Measurements from ENCODE around the gene GABRB3.

GABRB3 gene

GRCh38 chr15:26580943-26581342, 191.9 kb downstream of the GABRB3 start:
- no peak overlapping the region for H3K27ac ChIP-seq

GRCh38 chr15:26572602-26573350, 200.1 kb downstream of the GABRB3 start:
- Histone ChIP-seq H3K27ac (no peak overlapping the region), H3K4me3 (no peak overlapping the region)

More at GRCh38 chr15:26580943-26581342, 191.9 kb downstream of the GABRB3 start:
- no peak overlapping the region for H3K4me3 ChIP-seq

GRCh38 chr15:26571346-26571745, 201.5 kb downstream of the GABRB3 start:
- H3K4me3 ChIP-seq = no peak overlapping the region
- no peak overlapping the region for H3K27ac ChIP-seq

GRCh38 chr15:26565542-26565941, 207.3 kb downstream of the GABRB3 start:
- no peak overlapping the region for H3K27ac ChIP-seq
- no peak overlapping the region for H3K4me3 ChIP-seq

- Histone ChIP-seq H3K27ac (no peak overlapping the region), H3K4me3 (no peak overlapping the region)
Measured at GRCh38 chr15:26564361-26564760, 208.5 kb downstream of the GABRB3 start.

- Histone ChIP-seq H3K4me3 (no peak overlapping the region), H3K27ac (no peak overlapping the region)
Measured at GRCh38 chr15:26562336-26562735, 210.5 kb downstream of the GABRB3 start.

- Histone ChIP-seq H3K27ac (no peak overlapping the region), H3K4me3 (no peak overlapping the region)
Measured at GRCh38 chr15:26561896-26562295, 211.0 kb downstream of the GABRB3 start.

GRCh38 chr15:26561130-26561529, 211.7 kb downstream of the GABRB3 start:
- no peak overlapping the region for H3K4me3 ChIP-seq
- no peak overlapping the region for H3K27ac ChIP-seq

- no peak overlapping the region for H3K4me3 ChIP-seq
- H3K27ac ChIP-seq = no peak overlapping the region
Measured at GRCh38 chr15:26555898-26556297, 217.0 kb downstream of the GABRB3 start.

GRCh38 chr15:26551473-26551872, 221.4 kb downstream of the GABRB3 start:
- Histone ChIP-seq H3K27ac (no peak overlapping the region), H3K4me3 (no peak overlapping the region)

- no peak overlapping the region for H3K4me3 ChIP-seq
Measured at GRCh38 chr15:26550880-26551279, 222.0 kb downstream of the GABRB3 start.

GRCh38 chr15:26537663-26538062, 235.2 kb downstream of the GABRB3 start:
- H3K27ac ChIP-seq = no peak overlapping the region
- H3K4me3 ChIP-seq = no peak overlapping the region

More at GRCh38 chr15:26550880-26551279, 222.0 kb downstream of the GABRB3 start:
- H3K27ac ChIP-seq = no peak overlapping the region

GRCh38 chr15:26531489-26531888, 241.4 kb downstream of the GABRB3 start:
- H3K27ac ChIP-seq = no peak overlapping the region
- no peak overlapping the region for H3K4me3 ChIP-seq

GRCh38 chr15:26525096-26525495, 247.8 kb downstream of the GABRB3 start:
- Histone ChIP-seq H3K27ac (no peak overlapping the region), H3K4me3 (no peak overlapping the region)

- Histone ChIP-seq H3K27ac (no peak overlapping the region), H3K4me3 (no peak overlapping the region)
Measured at GRCh38 chr15:26521691-26522198, 251.1 kb downstream of the GABRB3 start.

- no peak overlapping the region for H3K27ac ChIP-seq
- H3K4me3 ChIP-seq = no peak overlapping the region
Measured at GRCh38 chr15:26521130-26521529, 251.7 kb downstream of the GABRB3 start.

GRCh38 chr15:26518885-26519284, 254.0 kb downstream of the GABRB3 start:
- Histone ChIP-seq H3K27ac (no peak overlapping the region), H3K4me3 (no peak overlapping the region)

- Histone ChIP-seq H3K4me3 (no peak overlapping the region), H3K27ac (no peak overlapping the region)
Measured at GRCh38 chr15:26516102-26516980, 256.5 kb downstream of the GABRB3 start.

GRCh38 chr15:26504009-26504408, 268.9 kb downstream of the GABRB3 start:
- Histone ChIP-seq H3K27ac (no peak overlapping the region), H3K4me3 (no peak overlapping the region)

All from skin epidermis (tissue), 12 donors.